Measurements from ENCODE around the gene IRF7. TPM values are rescaled to one million over a fixed set of nuclear protein-coding genes. Genes with fewer than 3 reads are reported as not detected.

Gene IRF7
- polyA plus RNA-seq, 3 donors = 20.7 to 49.3 (median 22.1) TPM

- WGBS, 3 donors = 71 to 80% (median 71%) methylated on average over 10 to 14 of the region's 14 CpGs
- no peak overlapping the region for H3K27ac ChIP-seq (ENCODE audit: low read depth, low read length)
Observed at GRCh38 chr11:614021-614622, 1.6 kb downstream of the IRF7 start.

- 66 to 79% (median 73%) methylated on average over 31 to 36 of the region's 36 CpGs for WGBS, 3 donors
- H3K27ac ChIP-seq (ENCODE audit: low read depth, low read length) = no peak overlapping the region
Observed at GRCh38 chr11:613369-613968, 2.3 kb downstream of the IRF7 start.

- WGBS, 3 donors = 94 to 98% (median 95%) methylated on average over 10 of the region's 10 CpGs
- no peak overlapping the region for H3K27ac ChIP-seq (ENCODE audit: low read depth, low read length)
Observed at GRCh38 chr11:612961-613300, 2.8 kb downstream of the IRF7 start.

GRCh38 chr11:612201-612960 lies 3.4 kb downstream of the IRF7 start:
- no peak overlapping the region for H3K27ac ChIP-seq (ENCODE audit: low read depth, low read length)
- 74 to 81% (median 77%) methylated on average over 22 to 27 of the region's 27 CpGs for WGBS, 3 donors

GRCh38 chr11:611001-611996 lies 4.5 kb downstream of the IRF7 start:
- 84 to 90% (median 88%) methylated on average over 47 to 49 of the region's 49 CpGs for WGBS, 3 donors
- no peak overlapping the region for H3K27ac ChIP-seq (ENCODE audit: low read depth, low read length)

GRCh38 chr11:610146-610801 lies 5.5 kb downstream of the IRF7 start:
- no peak overlapping the region for H3K27ac ChIP-seq (ENCODE audit: low read depth, low read length)
- 92 to 97% (median 94%) methylated on average over 18 of the region's 18 CpGs for WGBS, 3 donors

- no peak overlapping the region for H3K27ac ChIP-seq (ENCODE audit: low read depth, low read length)
- WGBS, 3 donors = 92 to 95% (median 94%) methylated on average over 23 to 28 of the region's 28 CpGs
Observed at GRCh38 chr11:609341-609811, 6.4 kb downstream of the IRF7 start.

- no peak overlapping the region for H3K27ac ChIP-seq (ENCODE audit: low read depth, low read length)
- 62 to 89% (median 74%) methylated on average over 26 to 28 of the region's 28 CpGs for WGBS, 3 donors
Observed at GRCh38 chr11:608791-609251, 6.9 kb downstream of the IRF7 start.

- WGBS, 3 donors = 85 to 90% (median 86%) methylated on average over 41 to 45 of the region's 45 CpGs
- H3K27ac ChIP-seq (ENCODE audit: low read depth, low read length) = no peak overlapping the region
Observed at GRCh38 chr11:607971-608659, 7.6 kb downstream of the IRF7 start.

GRCh38 chr11:607020-607780 lies 8.6 kb downstream of the IRF7 start:
- WGBS, 3 donors = 86 to 96% (median 93%) methylated on average over 35 of the region's 35 CpGs
- H3K27ac ChIP-seq (ENCODE audit: low read depth, low read length) = no peak overlapping the region

- WGBS, 3 donors = 72 to 77% (median 75%) methylated on average over 9 to 19 of the region's 19 CpGs
- no peak overlapping the region for H3K27ac ChIP-seq (ENCODE audit: low read depth, low read length)
Observed at GRCh38 chr11:606245-606644, 9.5 kb downstream of the IRF7 start.

GRCh38 chr11:605286-606129 lies 10.2 kb downstream of the IRF7 start:
- no peak overlapping the region for H3K27ac ChIP-seq (ENCODE audit: low read depth, low read length)
- WGBS, 3 donors = 92 to 94% (median 93%) methylated on average over 32 to 33 of the region's 33 CpGs

- no peak overlapping the region for H3K27ac ChIP-seq (ENCODE audit: low read depth, low read length)
- 92 to 96% (median 95%) methylated on average over 13 of the region's 13 CpGs for WGBS, 3 donors
Observed at GRCh38 chr11:603154-603553, 12.6 kb downstream of the IRF7 start.

- WGBS, 3 donors = 92 to 94% (median 93%) methylated on average over 23 of the region's 23 CpGs
- no peak overlapping the region for H3K27ac ChIP-seq (ENCODE audit: low read depth, low read length)
Observed at GRCh38 chr11:601573-602245, 14.0 kb downstream of the IRF7 start.

GRCh38 chr11:598005-598680 lies 17.6 kb downstream of the IRF7 start:
- no peak overlapping the region for H3K27ac ChIP-seq (ENCODE audit: low read depth, low read length)
- WGBS, 3 donors = 89 to 95% (median 92%) methylated on average over 27 to 30 of the region's 30 CpGs

Data from adipose tissue (tissue), 3 donors.